Stimulated activated naive CD8-positive, alpha-beta T cell treated with anti-CD3 and anti-CD28 coated beads, Interleukin-15, Interleukin-2, amounts not matched to agents 100 U/mL and 50 U/mL, for 24 hours (primary cell): ENCODE measurements around the gene CCDC78.
"Not testable (repeated sequence)": the region's sequence is repeated elsewhere in the genome, so short reads cannot be mapped to it uniquely, and the experiment has no call there.

ENCODE experiments used
- ATAC-seq: fragments of 150-1000 bp; cut with Tn5 transposase; one replicate; pipeline ENCODE4 v1.10.0; 2021
- DNase-seq: peaks from one replicate; pipeline ENCODE4 v3.0.0; 2021

Gene CCDC78

DNA sequence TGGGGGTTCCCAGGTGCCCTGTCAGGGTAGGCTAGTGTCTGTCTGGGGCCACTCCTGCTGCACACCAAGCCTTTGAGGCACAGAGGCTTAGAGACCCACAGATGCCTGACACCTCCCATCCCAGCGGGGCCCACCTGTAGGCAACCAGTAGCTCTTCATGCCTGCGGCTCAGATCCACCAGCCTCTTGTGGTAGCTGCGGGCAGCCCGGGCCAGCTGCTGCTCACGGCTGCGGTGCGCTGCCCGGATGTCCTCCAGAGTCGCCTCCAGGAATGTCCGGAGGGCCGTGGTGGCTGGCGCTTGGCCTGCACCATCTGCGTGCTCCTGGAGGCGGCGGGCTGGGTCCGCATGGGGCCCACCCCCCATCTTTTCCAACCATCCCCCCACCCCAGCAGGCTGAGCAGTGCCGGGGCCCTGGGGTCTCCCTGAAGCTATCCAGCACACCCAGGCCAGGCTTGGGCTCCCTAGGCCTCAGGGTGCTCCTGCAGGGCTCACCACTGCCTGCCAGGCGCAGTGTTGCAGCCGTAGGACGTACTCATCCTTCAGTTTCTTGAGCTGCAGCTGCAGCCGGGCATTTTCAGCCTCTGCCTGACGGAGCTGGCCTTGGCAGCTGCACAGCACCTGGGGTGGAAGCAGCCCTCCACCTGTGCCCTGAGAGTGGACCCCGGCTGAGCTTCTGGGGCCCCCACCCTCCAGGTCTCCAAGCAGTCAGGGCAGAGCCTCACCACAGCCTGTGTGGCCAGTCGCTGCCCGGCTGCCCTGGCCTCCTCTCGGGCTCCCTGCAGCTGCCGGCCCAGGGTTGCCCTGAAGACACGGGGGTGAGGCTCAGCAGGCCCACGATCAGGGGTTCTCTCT is 1.8 kb downstream of the CCDC78 start:
- no peak for DNase-seq
- no peak for ATAC-seq

DNA sequence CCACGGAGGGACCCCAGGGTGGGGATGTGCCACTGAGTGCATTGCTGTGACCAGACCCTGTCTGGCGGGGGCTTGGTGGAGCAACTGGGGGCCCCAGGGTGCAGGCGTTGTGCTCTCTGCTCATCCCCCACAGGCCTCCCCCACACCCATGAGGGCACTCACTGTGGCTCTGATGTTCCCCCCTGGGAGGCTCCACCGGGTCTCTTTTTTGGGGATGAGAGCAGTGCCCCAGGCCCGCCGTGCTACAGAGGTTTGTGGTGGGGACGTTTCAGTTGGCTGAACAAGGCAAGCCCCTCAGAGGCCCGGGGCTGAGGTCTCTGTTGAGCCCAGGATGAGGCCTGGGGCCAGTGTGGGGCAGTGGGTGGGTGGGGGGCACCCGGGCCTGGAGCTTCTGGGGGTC is 2.5 kb downstream of the CCDC78 start:
- ATAC-seq (no peak), DNase-seq (no peak)

DNA sequence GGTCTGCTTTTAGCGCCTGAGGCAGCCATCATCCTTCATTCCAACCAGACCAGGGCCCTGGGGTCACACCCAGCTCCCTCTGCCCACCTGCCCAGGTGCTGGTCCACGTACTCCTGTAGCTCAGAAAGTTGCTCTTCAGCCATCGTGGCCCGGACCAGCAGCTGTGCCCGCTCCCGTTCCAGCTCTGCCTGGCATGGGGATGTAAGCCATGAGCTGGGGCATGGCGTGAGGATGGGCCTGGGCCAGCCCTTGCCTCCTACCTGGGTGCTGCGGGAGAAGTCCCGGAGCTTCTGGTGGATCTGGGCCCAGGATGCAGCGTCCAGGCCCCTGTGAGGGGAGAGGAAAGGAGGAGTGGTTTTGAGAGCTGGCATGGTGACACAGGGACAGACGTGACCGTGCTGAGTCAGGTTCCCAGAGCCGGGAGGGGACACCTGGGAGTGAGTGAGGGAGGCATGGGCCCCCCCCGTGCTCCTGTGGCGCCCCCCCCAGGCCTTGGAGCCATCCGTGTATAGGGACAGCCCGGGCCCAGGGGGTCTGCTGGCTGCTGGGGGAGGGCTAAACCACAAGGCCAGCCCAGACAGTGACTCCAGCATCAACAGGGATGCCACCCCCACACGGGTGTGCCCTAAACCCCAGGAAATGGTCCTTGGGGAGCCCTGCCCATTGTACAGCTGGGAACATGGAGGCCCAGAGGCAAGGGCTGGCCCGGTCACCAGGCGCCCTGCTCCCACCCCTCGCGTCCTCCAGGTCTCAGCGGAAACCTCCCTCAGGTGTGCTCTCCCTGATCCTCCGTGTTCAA is 3.2 kb downstream of the CCDC78 start:
- ATAC-seq (no peak), DNase-seq (no peak)

DNA sequence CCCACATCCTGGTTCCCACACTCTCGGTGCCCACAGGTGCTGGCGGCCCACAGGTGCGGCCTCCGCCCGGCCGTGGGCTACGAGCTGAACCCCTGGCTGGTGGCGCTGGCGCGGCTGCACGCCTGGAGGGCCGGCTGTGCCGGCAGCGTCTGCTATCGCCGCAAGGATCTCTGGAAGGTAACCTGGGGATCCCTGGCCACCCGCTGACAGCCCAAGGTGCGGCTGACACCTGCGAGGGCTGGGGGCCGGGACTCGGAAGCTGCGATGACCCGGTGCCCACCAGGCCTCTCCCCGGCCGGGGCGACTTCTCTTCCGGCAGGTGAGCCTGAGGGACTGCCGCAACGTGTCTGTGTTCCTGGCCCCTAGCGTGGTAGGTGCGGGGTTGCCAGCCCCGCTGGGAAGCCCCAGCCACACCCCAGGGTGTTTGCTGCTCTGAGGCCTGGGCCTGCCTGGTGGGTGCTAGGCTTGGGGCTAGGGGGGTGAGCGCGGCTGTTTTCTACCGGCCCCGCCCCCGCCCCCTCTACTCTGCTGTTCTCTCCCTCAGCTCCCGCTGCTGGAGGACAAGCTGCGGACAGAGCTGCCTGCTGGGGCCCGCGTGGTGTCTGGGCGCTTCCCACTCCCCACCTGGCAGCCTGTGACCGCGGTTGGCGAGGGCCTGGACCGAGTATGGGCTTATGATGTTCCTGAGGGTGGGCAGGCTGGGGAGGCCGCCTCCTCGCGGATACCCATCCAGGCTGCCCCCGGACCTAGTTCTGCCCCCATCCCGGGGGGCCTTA is 4.3 kb downstream of the CCDC78 start:
- DNase-seq (no peak), ATAC-seq (no peak)

DNA sequence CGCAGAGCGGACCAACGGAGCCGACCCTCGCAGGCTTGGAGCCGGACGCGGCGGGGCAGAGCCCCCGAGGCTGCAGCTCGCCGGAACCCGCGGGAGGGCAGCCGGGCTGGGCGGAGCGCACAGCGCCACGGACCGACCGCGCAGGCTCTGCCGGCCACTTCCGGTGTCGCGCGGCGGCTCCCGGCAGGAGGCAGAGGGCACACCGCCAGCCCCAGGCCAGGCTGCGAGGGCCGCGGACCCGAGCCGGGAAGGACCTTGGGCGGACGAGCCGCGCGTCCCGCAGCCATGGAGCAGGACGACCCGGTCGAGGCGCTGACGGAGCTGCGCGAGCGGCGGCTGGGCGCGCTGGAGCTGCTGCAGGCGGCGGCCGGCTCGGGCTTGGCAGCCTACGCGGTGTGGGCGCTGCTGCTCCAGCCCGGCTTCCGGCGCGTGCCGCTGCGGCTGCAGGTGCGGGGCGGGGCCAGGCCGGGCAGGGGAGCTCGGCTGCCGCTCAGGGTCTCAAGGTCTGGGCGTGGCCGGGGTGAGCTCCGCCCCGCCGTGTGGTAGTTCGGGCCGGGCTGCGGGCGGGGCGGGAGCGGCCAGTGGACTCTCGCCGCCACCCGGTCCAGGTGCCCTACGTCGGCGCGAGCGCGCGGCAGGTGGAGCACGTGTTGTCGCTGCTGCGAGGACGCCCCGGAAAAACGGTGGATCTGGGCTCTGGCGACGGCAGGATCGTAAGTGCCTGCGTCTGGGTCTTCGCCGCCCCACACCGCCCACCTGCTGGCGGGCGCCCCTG is 5.1 kb downstream of the CCDC78 start, which contains the start of gene ANTKMT:
ANTKMT (plus strand) TSS at position 157 of the 775 bp plus-strand sequence; CDS start at position 286, 129 bp downstream.
- DNase-seq (peak; percentile 88), ATAC-seq (peak; percentile 64)

DNA sequence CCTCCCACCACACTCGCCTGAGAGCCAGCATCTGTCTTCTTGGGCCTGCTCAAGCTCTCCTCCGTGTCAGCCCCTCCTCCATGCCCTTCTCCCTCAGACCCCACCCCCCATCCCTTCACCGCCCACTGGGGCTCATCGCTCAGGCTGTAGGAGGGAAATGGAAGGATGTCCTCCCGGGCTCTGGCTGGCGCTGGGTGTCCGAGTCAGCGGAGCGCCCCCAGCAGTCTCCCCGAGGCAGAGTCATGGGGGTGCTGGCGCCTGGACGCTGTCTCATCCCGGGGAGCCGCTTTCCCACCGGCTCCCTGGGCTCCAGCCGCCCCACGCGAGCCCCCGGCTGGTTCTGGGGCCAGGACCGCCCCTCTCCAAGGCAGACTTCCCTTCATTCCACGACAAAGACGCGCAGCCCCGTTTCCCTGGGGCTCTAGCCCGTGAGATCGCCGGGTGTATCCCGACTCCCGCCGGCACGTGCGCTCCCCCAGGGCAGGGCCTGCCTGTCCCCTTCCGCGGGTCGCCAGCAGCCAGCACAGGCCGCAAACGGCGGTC is 5.7 kb downstream of the CCDC78 start:
- peak; percentile 76 for DNase-seq
- peak; percentile 62 for ATAC-seq

DNA sequence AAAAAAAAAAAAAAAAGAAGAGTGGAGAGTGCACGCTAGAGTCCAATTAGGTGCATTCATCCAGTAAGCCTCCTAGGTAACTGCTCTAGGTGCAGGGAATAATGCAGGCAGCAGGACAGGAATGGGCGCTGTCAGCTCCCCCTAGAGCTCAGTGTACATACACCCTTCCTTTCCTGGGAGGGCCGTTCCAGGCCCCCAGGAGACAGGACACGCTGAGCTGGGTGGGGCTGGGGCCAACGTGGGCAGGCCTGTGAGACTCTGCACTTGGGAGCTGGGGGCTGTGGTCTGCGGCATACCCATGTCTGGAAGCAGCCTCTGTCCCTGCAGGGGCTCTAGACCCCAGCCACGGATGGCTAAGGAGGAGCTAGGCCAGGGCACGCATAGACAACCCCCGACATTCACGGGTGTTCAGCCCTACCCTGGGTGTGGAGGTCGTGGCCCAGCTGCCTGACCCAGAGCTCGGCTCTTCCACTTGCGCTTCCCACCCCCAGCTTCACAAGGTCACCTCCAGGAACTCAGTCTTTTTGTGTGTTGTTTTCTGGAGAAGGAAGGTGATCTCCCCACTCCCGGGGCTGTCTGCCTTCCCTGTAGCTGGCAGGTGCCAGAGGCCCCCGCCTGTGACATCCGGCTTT is 6.3 kb downstream of the CCDC78 start:
- DNase-seq (no peak), ATAC-seq (no peak)

DNA sequence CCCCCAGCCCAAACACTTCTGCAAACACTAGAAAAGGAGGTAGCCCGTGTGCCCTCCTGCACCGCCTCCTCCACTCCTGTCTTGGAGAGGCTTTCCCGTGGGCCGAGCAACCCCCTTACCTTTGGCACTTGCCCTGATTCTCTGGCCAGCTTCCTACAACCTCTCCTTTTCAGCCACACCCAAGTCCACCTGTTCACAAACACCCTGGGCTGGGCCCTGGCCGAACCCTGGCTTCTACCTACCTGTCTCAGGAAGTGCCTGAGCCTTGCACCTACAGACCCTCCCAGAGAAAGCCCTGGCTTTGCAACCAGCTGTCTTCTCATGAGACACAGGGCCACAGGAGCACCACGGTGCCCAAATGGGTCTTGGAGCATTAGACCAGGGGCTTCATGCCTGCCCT is 7.3 kb downstream of the CCDC78 start:
- ATAC-seq = no peak
- DNase-seq = no peak

DNA sequence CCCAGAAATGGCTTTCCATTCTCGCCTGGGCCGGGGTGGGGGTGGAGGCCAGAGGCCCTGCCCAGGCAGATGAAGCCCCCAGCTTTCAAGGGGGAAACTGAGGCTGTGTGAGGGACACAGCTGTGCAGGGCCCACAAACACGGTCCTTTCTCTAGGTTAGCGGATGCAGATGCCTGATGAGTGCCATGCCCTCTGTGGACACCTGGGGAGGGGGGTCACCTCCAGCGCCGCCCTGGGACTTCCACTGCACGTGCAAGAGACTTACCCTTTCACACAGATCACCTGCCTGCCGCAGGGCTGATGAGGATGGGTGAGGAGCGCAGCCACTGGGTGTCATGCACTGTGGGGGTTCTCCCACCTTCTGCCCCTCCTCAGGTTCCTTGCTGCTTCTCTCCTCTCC is 7.9 kb downstream of the CCDC78 start:
- no peak for ATAC-seq
- no peak for DNase-seq

DNA sequence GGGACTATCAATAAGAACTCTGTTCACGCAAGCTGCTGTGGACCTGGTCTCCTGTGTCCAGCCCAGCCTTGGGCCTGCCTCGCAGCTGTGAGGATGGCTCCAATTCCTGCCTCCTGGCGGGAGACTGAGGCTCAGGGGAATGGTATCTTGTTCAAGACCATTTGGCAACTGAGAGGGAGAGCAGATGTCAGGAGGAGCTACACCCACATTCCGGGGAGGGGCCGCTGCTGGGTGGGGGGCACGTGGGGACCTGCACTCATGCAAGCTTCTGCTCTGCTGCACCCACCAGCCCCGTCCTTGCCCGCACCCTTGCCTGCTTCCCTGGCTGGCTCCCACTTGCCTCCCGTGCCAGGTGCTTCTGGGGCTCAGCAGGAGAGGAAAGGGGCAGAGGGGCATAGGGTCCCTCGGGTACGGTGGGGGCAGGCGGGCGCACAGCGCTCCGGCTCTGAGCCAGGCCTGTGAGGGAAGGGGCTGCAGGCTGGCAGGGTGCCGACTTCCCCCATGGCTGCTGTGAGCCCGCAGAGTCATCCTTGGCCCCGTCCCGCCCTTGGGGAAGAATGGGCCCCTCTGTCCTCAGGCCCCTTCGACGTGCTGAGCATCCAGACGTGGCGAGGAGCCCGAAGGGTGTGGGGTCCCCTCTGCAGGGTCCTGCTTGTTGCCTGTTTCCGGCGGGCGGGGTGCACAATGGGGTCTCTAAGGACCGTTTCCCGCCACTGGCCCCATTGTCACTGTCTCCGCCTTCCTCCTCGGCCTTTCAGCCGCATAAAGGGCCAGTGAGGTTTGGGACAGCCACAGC is 8.6 kb downstream of the CCDC78 start:
- DNase-seq (no peak), ATAC-seq (no peak)

DNA sequence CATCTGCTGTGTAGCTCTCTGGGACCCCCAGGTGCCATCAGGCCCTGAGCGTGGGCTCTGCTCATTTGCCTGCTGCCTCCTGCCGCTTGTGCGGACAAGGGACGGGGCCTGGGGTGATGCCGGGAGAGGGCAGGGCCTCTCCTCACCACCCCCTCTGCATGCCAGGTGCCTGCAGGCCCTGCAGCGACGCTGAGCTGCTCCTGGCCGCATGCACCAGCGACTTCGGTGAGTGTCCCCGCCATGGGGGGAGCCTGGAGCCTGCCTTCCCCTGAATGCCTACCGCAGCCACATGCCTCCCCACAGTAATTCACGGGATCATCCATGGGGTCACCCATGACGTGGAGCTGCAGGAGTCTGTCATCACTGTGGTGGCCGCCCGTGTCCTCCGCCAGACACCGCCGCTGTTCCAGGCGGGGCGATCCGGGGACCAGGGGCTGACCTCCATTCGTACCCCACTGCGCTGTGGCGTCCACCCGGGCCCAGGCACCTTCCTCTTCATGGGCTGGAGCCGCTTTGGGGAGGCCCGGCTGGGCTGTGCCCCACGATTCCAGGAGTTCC is 9.4 kb downstream of the CCDC78 start:
- ATAC-seq (no peak), DNase-seq (no peak)

DNA sequence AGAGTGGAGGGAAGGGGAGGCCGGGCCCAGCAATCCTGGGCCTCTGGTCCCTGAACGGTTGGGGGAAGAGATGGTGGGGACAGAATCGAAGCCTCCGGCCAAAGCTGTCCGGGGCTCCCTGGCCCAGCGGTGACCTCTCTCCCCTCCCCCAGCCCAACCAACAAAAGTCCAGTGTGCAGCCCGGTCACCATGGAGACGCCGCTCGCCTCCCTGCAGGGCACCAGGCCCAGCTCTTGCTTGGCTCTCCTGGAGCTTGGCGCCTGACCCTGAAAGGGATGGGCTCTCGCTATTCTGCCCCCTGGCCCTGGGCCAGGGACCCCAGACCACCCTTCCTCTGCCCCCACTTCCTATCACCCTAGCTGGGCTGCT is 10.1 kb downstream of the CCDC78 start:
- DNase-seq (no peak), ATAC-seq (no peak)

DNA sequence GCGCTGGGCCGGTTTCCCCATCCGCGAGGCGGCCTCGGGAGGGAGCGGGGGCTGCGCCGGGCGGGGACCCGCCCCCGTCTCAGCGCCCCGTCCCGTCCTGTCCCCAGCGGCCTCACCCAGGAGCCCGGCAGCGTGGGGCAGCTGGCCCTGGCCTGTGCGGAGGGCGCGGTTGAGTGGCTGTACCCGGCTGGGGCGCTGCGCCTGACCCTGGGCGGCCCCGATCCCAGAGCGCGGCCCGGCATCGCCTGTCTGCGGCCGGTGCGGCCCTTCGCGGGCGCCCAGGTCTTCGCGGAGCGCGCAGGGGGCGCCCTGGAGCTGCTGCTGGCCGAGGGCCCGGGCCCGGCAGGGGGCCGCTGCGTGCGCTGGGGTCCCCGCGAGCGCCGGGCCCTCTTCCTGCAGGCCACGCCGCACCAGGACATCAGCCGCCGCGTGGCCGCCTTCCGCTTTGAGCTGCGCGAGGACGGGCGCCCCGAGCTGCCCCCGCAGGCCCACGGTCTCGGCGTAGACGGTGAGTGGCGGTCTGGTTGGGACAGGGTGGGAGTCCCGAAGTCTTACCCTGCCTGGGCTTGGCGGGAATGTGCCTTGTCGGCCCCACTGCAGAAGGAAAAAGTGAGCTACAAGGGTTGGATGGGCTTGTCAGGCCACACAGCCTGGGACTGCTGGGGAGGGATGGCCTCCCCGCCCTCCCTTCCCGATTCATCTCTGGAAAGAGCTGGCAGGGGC is 10.6 kb downstream of the CCDC78 start:
- peak; percentile 1 for ATAC-seq
- DNase-seq = peak; percentile 45

DNA sequence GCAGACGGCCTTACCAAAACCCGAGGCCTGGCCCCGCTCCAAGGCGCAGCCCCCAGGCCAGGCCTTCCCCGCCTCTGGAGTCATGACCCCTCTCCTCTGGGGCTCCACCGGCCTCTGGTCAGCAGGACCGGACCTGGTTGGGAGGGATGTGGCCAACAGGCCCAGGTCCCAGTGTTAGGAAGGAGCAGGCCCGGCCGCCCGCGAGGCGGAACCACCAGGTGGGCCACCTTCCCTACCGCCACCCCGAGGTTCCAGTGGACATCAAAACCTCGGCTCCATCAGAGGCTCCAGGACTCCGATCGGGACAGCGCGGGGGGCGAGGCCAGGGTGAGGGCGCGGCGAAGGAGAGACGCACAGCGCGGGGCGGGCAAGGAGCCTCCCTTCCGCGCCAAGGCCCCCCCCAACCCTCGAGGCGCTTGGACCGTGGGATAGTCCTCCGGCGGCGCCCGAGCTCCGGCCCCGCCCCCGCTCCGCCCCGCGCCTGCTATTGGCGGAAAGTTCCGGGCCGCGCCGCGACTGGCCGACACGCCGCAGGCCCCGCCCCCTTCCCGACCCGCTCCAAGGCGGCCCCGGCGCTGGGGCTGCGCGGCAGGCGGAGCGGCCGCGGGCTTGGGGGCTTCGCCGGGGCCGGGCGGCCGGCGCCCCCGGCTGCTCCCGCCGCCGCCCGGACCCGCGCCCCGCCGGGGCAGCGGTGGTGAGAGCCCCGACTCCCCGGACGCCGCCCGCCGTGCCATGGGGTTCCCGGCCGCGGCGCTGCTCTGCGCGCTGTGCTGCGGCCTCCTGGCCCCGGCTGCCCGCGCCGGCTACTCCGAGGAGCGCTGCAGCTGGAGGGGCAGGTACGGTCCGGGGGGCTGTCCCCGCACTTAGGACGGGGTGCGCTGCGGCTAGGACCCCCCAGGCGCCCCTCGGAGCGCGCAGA is 11.4 kb downstream of the CCDC78 start, which contains the start of gene METRN:
METRN (plus strand) TSS at position 561 of the 919 bp plus-strand sequence; CDS start at position 733, 172 bp downstream.
- DNase-seq (peak; percentile 97), ATAC-seq (peak; percentile 84)

DNA sequence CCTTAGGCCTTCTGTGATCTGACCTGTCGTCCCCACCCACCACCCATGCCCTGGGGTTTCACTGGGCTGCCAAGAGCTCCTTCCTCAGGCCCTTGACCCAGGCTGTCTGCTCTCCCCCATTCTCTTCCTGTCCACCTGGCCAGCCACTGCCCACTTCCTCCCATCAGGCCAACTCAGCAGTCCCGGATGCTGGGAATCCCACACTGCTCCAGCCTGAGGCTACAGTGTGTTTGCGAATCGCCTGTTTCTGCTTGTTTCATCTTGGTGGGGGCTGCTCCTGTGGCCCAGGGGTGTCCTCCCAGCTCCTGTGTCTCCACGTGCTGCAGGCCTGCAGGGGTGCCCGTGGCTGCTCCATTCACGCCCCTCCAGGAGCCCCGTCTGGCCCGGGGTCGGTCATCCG is 12.2 kb downstream of the CCDC78 start:
- DNase-seq (no peak), ATAC-seq (no peak)

DNA sequence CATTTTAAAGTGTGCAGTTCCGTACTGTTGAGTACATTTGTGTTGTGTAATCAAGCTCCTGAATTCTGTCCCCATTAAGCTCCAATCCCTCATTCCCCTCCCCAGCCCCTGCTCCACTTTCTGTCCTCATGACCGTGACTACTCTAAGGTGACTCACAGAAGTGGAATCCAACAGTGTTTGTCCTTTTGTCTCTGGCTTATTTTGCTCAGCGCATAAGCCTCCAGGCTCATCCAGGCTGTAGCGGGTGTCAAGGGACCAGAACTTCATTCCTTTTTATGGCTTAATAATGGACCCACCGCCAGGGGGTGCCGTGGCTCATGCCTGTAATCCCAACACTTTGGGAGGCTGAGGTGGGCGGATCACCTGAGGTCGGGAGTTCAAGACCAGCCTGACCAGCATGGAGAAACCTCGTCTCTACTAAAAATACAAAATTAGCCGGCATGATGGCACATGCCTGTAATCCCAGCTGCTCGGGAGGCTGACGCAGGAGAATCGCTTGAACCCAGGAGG is 13.4 kb downstream of the CCDC78 start:
- ATAC-seq = not testable (repeated sequence)
- peak; percentile 77 for DNase-seq

DNA sequence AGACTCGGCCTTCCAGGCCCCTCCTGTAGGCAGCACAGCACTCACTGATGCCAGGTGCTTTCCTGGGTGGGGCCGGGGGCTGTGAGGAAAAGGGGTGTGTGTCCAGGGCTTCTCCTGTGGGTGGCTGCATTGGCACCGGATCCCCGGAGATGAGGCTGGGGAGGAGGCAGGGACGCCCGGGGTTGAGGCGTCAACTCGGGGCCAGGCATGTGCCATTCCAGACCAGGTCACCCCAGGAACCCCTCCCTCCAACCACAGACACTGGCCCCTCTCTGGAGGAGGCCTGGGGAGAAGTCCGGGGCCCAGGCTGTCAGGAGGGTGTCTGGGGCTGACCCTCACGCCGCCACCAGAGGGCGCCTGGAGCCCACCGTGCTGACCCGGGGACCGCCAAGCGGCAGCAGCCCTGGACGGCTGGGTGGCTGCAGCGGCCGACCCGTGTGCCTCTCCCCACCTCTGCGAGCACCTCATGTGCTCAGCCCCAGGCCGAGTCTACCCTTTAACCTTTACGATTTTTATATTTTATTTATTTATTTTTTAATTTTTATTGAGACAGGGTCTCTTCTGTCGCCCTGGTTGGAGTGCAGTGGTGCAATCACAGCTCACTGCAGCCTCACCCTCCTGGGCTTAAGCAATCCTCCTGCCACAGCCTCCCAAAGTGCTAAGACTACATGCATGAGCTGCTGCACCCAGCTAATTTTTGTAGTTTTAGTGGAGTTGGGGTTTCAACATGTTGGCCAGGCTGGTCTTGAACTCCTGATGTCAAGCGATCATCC is 14.5 kb downstream of the CCDC78 start:
- DNase-seq (peak; percentile 90), ATAC-seq (peak; percentile 66)
